AG10803 (cell line): ENCODE results near the gene APBB2.

Source experiments
- DNase-seq: peaks from one replicate; pipeline ENCODE4 v3.0.0; 2010; ENCODE audit warnings: low read depth
- H3K4me3 ChIP-seq: 2 replicates; pipeline ENCODE4 v1.5.1; 2011; ENCODE audit warnings: mild to moderate bottlenecking, low read length, control low read depth
- CTCF ChIP-seq: conservative IDR thresholded peaks from 2 replicates; pipeline ENCODE4 v1.5.1; 2011; ENCODE audit warnings: mild to moderate bottlenecking, low read length, control low read depth, inconsistent platforms

The APBB2 gene

GRCh38 chr4:41106694-41107419 is 107.5 kb downstream of the APBB2 start:
- TF ChIP-seq CTCF, result no peak
- H3K4me3 ChIP-seq, result no peak overlapping the region
- DNase-seq, result no peak

GRCh38 chr4:41106081-41106480 is 108.3 kb downstream of the APBB2 start:
- TF ChIP-seq CTCF, result no peak
- no peak overlapping the region for H3K4me3 ChIP-seq
- peak; percentile 4 for DNase-seq

GRCh38 chr4:41104155-41104554 is 110.2 kb downstream of the APBB2 start:
- no peak for DNase-seq
- TF ChIP-seq CTCF, result no peak
- H3K4me3 ChIP-seq, result no peak overlapping the region

- TF ChIP-seq CTCF, result no peak
These were observed 110.7 kb downstream of the APBB2 start for GRCh38 chr4:41103657-41104056.

GRCh38 chr4:41102414-41103092 is 111.8 kb downstream of the APBB2 start:
- H3K4me3 ChIP-seq, result no peak overlapping the region
- no peak for DNase-seq
- TF ChIP-seq CTCF, result no peak

More at GRCh38 chr4:41103657-41104056, 110.7 kb downstream of the APBB2 start:
- no peak for DNase-seq
- no peak overlapping the region for H3K4me3 ChIP-seq

GRCh38 chr4:41098093-41099048 is 116.0 kb downstream of the APBB2 start:
- DNase-seq, result no peak
- TF ChIP-seq CTCF, result no peak
- H3K4me3 ChIP-seq, result no peak overlapping the region
